OCI-LY7 (cell line): Measurements from ENCODE around the gene TBC1D2B. TPM values are rescaled to one million over a fixed set of nuclear protein-coding genes. Genes with fewer than 3 reads are reported as not detected.

Source experiments
- Bru-seq: library from RNA; stranded (reverse); fragments of 400-500 nt; gene quantifications from one replicate; lab custom pipeline; 2021; lab: Mats Ljungman, UMichigan
- BruChase-seq, 2 experiments: library from RNA; stranded (reverse); fragments of 400-500 nt; gene quantifications; one replicate each; lab custom pipeline; 2021; lab: Mats Ljungman, UMichigan
- BruUV-seq: library from RNA; stranded (reverse); fragments of 400-500 nt; replicated peaks from 2 replicates; lab custom pipeline; 2021; lab: Mats Ljungman, UMichigan
- CTCF ChIA-PET: fragments of 300-600 bp; sonication (Branson Sonifier 250); formaldehyde crosslinking; loops from one replicate; lab custom pipeline; 2022; ENCODE audit warnings: antibody characterized with exemption; ENCODE audit not compliant: unreplicated experiment; lab: Charles Lee
- POLR2A ChIA-PET: fragments of 300-600 bp; sonication (Branson Sonifier 250); formaldehyde crosslinking; loops from one replicate; lab custom pipeline; 2022; ENCODE audit warnings: antibody characterized with exemption; lab: Charles Lee
- DNase-seq: peaks from one replicate; pipeline ENCODE4 v3.0.0-alpha.2; 2015; ENCODE audit warnings: low spot score
- H2AFZ ChIP-seq: fragments of 200-600 bp; sonication (generic), shearing (Covaris generic); 2 replicates; pipeline ENCODE4 v1.6.1; 2014; ENCODE audit warnings: mild to moderate bottlenecking, antibody characterized with exemption, low read length, moderate library complexity
- H3K27ac ChIP-seq: fragments of 200-600 bp; sonication (generic); 2 replicates; pipeline ENCODE4 v1.5.1; 2014; ENCODE audit warnings: mixed run types, low read depth, mild to moderate bottlenecking, moderate library complexity, low read length, inconsistent platforms; ENCODE audit not compliant: poor library complexity, severe bottlenecking
- H3K36me3 ChIP-seq: fragments of 200-600 bp; sonication (generic); 2 replicates; pipeline ENCODE4 v1.6.1; 2014; ENCODE audit warnings: mild to moderate bottlenecking, antibody characterized with exemption, low read length, moderate library complexity, mixed read lengths; ENCODE audit not compliant: insufficient read depth
- H3K4me1 ChIP-seq: fragments of 200-600 bp; sonication (generic); 2 replicates; pipeline ENCODE4 v1.5.1; 2014; ENCODE audit warnings: mild to moderate bottlenecking, low read length; ENCODE audit not compliant: insufficient read depth, poor library complexity, severe bottlenecking
- H3K4me2 ChIP-seq: fragments of 200-600 bp; sonication (generic); 2 replicates; pipeline ENCODE4 v1.6.1; 2014; ENCODE audit warnings: mild to moderate bottlenecking, low read length
- H3K4me3 ChIP-seq: fragments of 200-600 bp; sonication (generic); 2 replicates; pipeline ENCODE4 v1.5.1; 2014; ENCODE audit warnings: mild to moderate bottlenecking, low read depth, low read length; ENCODE audit not compliant: poor library complexity, severe bottlenecking
- H3K79me2 ChIP-seq: fragments of 200-600 bp; sonication (generic); 2 replicates; pipeline ENCODE4 v1.6.1; 2016; ENCODE audit warnings: low read depth, mild to moderate bottlenecking, low read length, moderate library complexity, mixed read lengths; ENCODE audit not compliant: insufficient read depth
- H3K9me2 ChIP-seq: fragments of 200-600 bp; sonication (generic); 2 replicates; pipeline ENCODE4 v1.6.1; 2016; ENCODE audit warnings: mild to moderate bottlenecking, low read length, mixed read lengths; ENCODE audit not compliant: insufficient read depth
- H3K9me3 ChIP-seq: fragments of 200-600 bp; sonication (generic); 2 replicates; pipeline ENCODE4 v1.6.1; 2014; ENCODE audit warnings: mild to moderate bottlenecking, mixed run types, low read length, mixed read lengths
- H4K20me1 ChIP-seq: fragments of 200-600 bp; sonication (generic); 2 replicates; pipeline ENCODE4 v1.6.1; 2014; ENCODE audit warnings: mild to moderate bottlenecking, antibody characterized with exemption, low read length, moderate library complexity, mixed read lengths; ENCODE audit not compliant: insufficient read depth
- CTCF ChIP-seq: fragments of 200-600 bp; sonication (generic); conservative IDR thresholded peaks from 2 replicates; pipeline ENCODE4 v1.5.1; 2014; ENCODE audit warnings: mild to moderate bottlenecking, antibody characterized with exemption, low read length, moderate library complexity, mixed read lengths
- EZH2phosphoT487 ChIP-seq: fragments of 200-600 bp; sonication (generic); IDR thresholded peaks from 2 replicates; pipeline ENCODE4 v1.6.1; 2018; ENCODE audit warnings: low read depth, borderline replicate concordance, mild to moderate bottlenecking, mixed run types, antibody characterized with exemption, low read length, moderate library complexity, mixed read lengths
- intact Hi-C: fragments of 100-400 bp; cut with micrococcal nuclease; formaldehyde crosslinking; loops from one replicate; pipeline ENCODE4 v1.10.0; 2022; ENCODE audit not compliant: unreplicated experiment
- long read RNA-seq: library from polyadenylated mRNA; stranded (forward); transcript quantifications from one replicate; pipeline ENCODE4 v2.0.0, GENCODE V29; 2022
- total RNA-seq, 2 experiments: library from RNA; depleted of rRNA in 1 of 2; stranded (reverse); fragments of >200 nt in 1 of 2; shearing (Covaris generic) in 1 of 2; gene quantifications; 2 replicates each; pipeline ENCODE4 v1.2.3, GENCODE V29; 2014 to 2022

Gene TBC1D2B
- total RNA-seq (2014; rRNA removed; shearing (Covaris generic)) = 22.8 and 30.9 TPM in 2 replicates
- 38.2 and 41.5 TPM in 2 replicates for total RNA-seq (2022)
- Bru-seq, nascent RNA = percentile 76 among the genes with signal in this experiment
- BruChase-seq, experiment 1, labeled RNA remaining after a 6-hour chase = percentile 65 among the genes with signal in this experiment
- percentile 70 among the genes with signal in this experiment for BruChase-seq, experiment 2, labeled RNA remaining after a 2-hour chase
- long read RNA-seq, full-length matches to known transcripts = 20 of 28 reads
- long read RNA-seq, partial matches to known transcripts = 3 of 28 reads
- long read RNA-seq, other reads (novel, unspliced or antisense) = 5 of 28 reads

GRCh38 chr15:78077053-78077870, at the start of gene TBC1D2B:
Gene TBC1D2B (minus strand): TSS chr15:78077711. CDS start chr15:78077652, 59 bp downstream.
- BruUV-seq = no TSS peak
- Histone ChIP-seq H4K20me1 (0 out of 2 replicates have a peak, but pooled peaks cover 7% of the 10 kb centered on the region), H3K9me2 (no peaks in the 10 kb centered on the region), H3K9me3 (no peaks in the 10 kb centered on the region), H2AFZ (peak within 1 kb of the TSS; percentile 99), H3K4me2 (peak within 1 kb of the TSS; percentile 96), H3K4me3 (peak within 1 kb of the TSS; percentile 89), H3K36me3 (peaks cover 4% of the 10 kb centered on the region; the same call in 1 of the 2 replicates), H3K27ac (peak within 1 kb of the TSS; percentile 47), H3K4me1 (peaks cover 24% of the 10 kb centered on the region), H3K79me2 (peaks cover 46% of the 10 kb centered on the region)
- ChIA-PET CTCF (interaction anchor here (1.1 kb wide), 1 partner anchor 21 kb away, joined by 3 read pairs; no protein-coding TSS in a partner anchor), POLR2A (interaction anchor here (1.4 to 2.1 kb wide), 2 partner anchors 18 to 19 kb away, joined by 3 to 5 read pairs; no protein-coding TSS in a partner anchor)
- DNase-seq = peak; percentile 77
- TF ChIP-seq EZH2phosphoT487 (no peak), CTCF (no peak)
- intact Hi-C loops = no loop called here

DNA sequence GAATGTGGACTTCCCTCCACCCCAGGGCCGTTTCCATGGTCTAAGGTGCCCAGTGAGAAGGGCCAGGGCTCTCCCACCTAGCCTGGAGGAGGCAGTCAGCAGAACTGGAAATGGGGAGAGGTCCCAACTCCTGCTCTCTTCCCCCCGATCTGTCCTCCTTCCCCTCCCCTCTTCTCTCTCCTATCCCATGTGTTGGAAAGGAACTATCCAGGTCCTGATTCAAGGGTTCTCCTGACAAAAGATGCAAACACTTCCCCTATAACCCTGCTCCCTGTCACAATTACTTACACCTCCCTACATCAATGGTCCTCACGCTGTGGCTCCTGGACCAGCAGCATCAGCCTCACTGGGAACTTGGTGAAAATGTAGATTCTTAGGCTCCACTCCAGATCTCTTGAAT, 47.8 kb upstream of the TBC1D2B start:
- no peaks in the 10 kb centered on the region for H3K9me2 ChIP-seq
- CTCF ChIA-PET = no interaction called here

More for the DNA sequence above, 47.8 kb upstream of the TBC1D2B start:
- no peaks in the 10 kb centered on the region for H3K36me3 ChIP-seq
- H3K4me1 ChIP-seq = no peaks in the 10 kb centered on the region
- no peak overlapping the region for H2AFZ ChIP-seq
- H3K4me3 ChIP-seq = no peak overlapping the region
- DNase-seq = no peak
- no TSS peak for BruUV-seq
- no peak overlapping the region for H3K27ac ChIP-seq
- no peak overlapping the region for H3K4me2 ChIP-seq
- TF ChIP-seq EZH2phosphoT487 = no peak
- TF ChIP-seq CTCF = no peak
- no peaks in the 10 kb centered on the region for H3K79me2 ChIP-seq
- H3K9me3 ChIP-seq = no peaks in the 10 kb centered on the region
- intact Hi-C loops = no loop called here
- POLR2A ChIA-PET = interaction anchor here (0.5 kb wide), 1 partner anchor 405 kb away, joined by 3 read pairs; no protein-coding TSS in a partner anchor
- H4K20me1 ChIP-seq = no peaks in the 10 kb centered on the region
